PC-9 (cell line): ENCODE results near the gene C15orf62.

Source experiments
- CTCF ChIP-seq: fragments of 200-600 bp; sonication (generic); conservative IDR thresholded peaks from 2 replicates; pipeline ENCODE4 v1.6.1; 2017; ENCODE audit warnings: mixed run types, antibody characterized with exemption, mild to moderate bottlenecking, moderate library complexity
- EZH2 ChIP-seq: fragments of 200-600 bp; sonication (generic); IDR thresholded peaks from 2 replicates; pipeline ENCODE4 v1.8.0; 2017; ENCODE audit warnings: antibody characterized with exemption, low read depth

- TF ChIP-seq CTCF = no peak
- TF ChIP-seq EZH2 = no peak
Observed at GRCh38 chr15:40721701-40722100, 48.1 kb upstream of the C15orf62 start.
